Body of pancreas (tissue), 4 donors: ENCODE measurements around the gene SEC22B. TPM values are rescaled to one million over a fixed set of nuclear protein-coding genes. Genes with fewer than 3 reads are reported as not detected.
"Not testable (repeated sequence)": the region's sequence is repeated elsewhere in the genome, so short reads cannot be mapped to it uniquely, and the experiment has no call there.

Source experiments
- ATAC-seq: fragments of 150-250 bp; one replicate; pipeline ENCODE4 v1.9.1; 2016
- DNase-seq, 4 donors: peaks; one replicate each; pipeline ENCODE4 v3.0.0-alpha.2; 2019
- H3K27ac ChIP-seq, 4 donors: fragments of 200-600 bp; sonication (generic); 1 replicate in 3 of 4; 2 replicates in 1 of 4; pipeline versions ENCODE4 v1.5.1 to v1.6.1; 2016 to 2019; ENCODE audit warnings: mild to moderate bottlenecking in 1 of 4, mixed read lengths in 1 of 4, moderate library complexity in 1 of 4
- H3K27me3 ChIP-seq, 2 donors: fragments of 200-600 bp; sonication (generic); one replicate each; pipeline ENCODE4 v1.6.0; 2016; ENCODE audit warnings: mild to moderate bottlenecking in 1 of 2
- H3K36me3 ChIP-seq, 2 donors: fragments of 200-600 bp; sonication (generic); replicated peaks in 1 of 2; 2 replicates each; pipeline ENCODE4 v1.5.1; 2016; ENCODE audit warnings: low read depth in 2 of 2; ENCODE audit not compliant: insufficient read depth in 1 of 2
- H3K4me1 ChIP-seq: fragments of 200-600 bp; sonication (generic); one replicate; pipeline ENCODE4 v1.6.0; 2016
- H3K4me3 ChIP-seq, 2 donors: fragments of 200-600 bp; sonication (generic); 1 replicate in 1 of 2; 2 replicates in 1 of 2; pipeline ENCODE4 v1.5.1; 2016 to 2019
- H3K9me3 ChIP-seq, 3 donors: fragments of 200-600 bp; sonication (generic); 1 replicate in 2 of 3; 2 replicates in 1 of 3; pipeline ENCODE4 v1.5.1; 2016
- POLR2A ChIP-seq, 3 donors: fragments of 450-650 bp; IDR thresholded peaks; one replicate each; pipeline ENCODE4 v1.6.1; 2016; ENCODE audit warnings: antibody characterized with exemption in 3 of 3, mild to moderate bottlenecking in 2 of 3
- WGBS, 2 donors: methylation state at CpG; one replicate each; pipeline ENCODE4 v1.1.5; 2017; 5-methylcytosine and 5-hydroxymethylcytosine counted together
- intact Hi-C: fragments of 100-400 bp; cut with DNase I; formaldehyde crosslinking; loops from one replicate; pipeline ENCODE4 v1.15.1; 2023
- total RNA-seq, 2 donors: library from RNA; depleted of rRNA; stranded (reverse); fragments of >200 nt; gene quantifications; one replicate each; pipeline ENCODE4 v1.1.0, GENCODE V29; 2016
- TF ChIP-seq, protein P1 (sequence below), 7 experiments: fragments of 450-650 bp in 4 of 7; fragments of 200-600 bp in 3 of 7; sonication (generic) in 3 of 7; IDR thresholded peaks; one replicate each; pipeline ENCODE4 v1.5.1; 2016 to 2019; ENCODE audit warnings: antibody characterized with exemption in 7 of 7

The SEC22B gene
- total RNA-seq, 2 donors from 2014 or later = 20.8 to 32.2 TPM

- 24 to 31% methylated on average over 6 of the region's 6 CpGs for WGBS, 2 donors
- Histone ChIP-seq H3K27me3 (no peaks in the 10 kb centered on the region), H3K36me3 (no peaks in the 10 kb centered on the region), H3K4me1 (peaks cover 7% of the 10 kb centered on the region), H3K4me3 (no peak overlapping the region), H3K9me3 (no peaks in the 10 kb centered on the region), H3K27ac (peak overlapping the region; percentile 35 to 78 (median 46))
- no peak for DNase-seq
- no peak for ATAC-seq
- no peak for TF ChIP-seq POLR2A (IDR thresholded peaks at IDR 0.05)
- TF ChIP-seq, protein P1, sequence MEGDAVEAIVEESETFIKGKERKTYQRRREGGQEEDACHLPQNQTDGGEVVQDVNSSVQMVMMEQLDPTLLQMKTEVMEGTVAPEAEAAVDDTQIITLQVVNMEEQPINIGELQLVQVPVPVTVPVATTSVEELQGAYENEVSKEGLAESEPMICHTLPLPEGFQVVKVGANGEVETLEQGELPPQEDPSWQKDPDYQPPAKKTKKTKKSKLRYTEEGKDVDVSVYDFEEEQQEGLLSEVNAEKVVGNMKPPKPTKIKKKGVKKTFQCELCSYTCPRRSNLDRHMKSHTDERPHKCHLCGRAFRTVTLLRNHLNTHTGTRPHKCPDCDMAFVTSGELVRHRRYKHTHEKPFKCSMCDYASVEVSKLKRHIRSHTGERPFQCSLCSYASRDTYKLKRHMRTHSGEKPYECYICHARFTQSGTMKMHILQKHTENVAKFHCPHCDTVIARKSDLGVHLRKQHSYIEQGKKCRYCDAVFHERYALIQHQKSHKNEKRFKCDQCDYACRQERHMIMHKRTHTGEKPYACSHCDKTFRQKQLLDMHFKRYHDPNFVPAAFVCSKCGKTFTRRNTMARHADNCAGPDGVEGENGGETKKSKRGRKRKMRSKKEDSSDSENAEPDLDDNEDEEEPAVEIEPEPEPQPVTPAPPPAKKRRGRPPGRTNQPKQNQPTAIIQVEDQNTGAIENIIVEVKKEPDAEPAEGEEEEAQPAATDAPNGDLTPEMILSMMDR (IDR thresholded peaks at IDR 0.05) = no peak
- intact Hi-C loops = no loop called here
These were observed 2.8 kb upstream of the SEC22B start for GRCh38 chr1:120178799-120179756.

GRCh38 chr1:120178058-120178457 lies 1.7 kb upstream of the SEC22B start:
- intact Hi-C loops, H3K9me3 ChIP-seq, H3K36me3 ChIP-seq, H3K4me3 ChIP-seq, ATAC-seq, H3K27me3 ChIP-seq, DNase-seq, H3K4me1 ChIP-seq, H3K27ac ChIP-seq: not testable (repeated sequence)
- WGBS, 2 donors = 95 to 98% methylated on average over 2 of the region's 2 CpGs

GRCh38 chr1:120175688-120176087 lies 632 bp downstream of the SEC22B start:
- ATAC-seq = peak; percentile 26
- intact Hi-C loops, H3K4me1 ChIP-seq, DNase-seq, H3K9me3 ChIP-seq, H3K27me3 ChIP-seq, H3K36me3 ChIP-seq: not testable (repeated sequence)
- WGBS, 2 donors = 1 to 5% methylated on average over 7 of the region's 7 CpGs
- Histone ChIP-seq H3K4me3 (peak overlapping the region; percentile 47 to 97), H3K27ac (peak overlapping the region; percentile 89 to 94 (median 90))

DNA sequence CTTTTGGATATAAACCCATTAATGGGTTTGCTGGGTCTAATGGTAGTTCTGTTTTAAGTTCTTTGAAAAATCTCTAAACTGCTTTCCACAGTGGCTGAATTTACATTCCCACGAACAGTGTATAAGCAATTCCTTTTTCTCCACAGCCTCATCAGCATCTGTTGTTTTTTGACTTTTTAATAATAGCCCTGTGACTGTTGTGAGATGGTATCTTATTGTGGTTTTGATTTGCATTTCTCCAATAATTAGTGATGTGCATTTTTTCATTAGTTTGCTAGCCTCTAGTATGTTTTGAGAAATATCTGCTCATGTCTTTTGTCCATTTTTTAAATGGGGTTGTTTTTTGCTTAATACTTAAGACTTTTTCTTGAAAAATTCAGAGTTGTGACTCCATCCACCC lies 11.6 kb downstream of the SEC22B start:
- ATAC-seq, DNase-seq, H3K4me3 ChIP-seq, H3K27ac ChIP-seq, H3K9me3 ChIP-seq, H3K36me3 ChIP-seq, H3K27me3 ChIP-seq, intact Hi-C loops, H3K4me1 ChIP-seq: not testable (repeated sequence)
- WGBS, 2 donors = 100% methylated on average over 1 of the region's 1 CpG

GRCh38 chr1:120162015-120162414 lies 14.3 kb downstream of the SEC22B start:
- DNase-seq, intact Hi-C loops, H3K27me3 ChIP-seq, H3K4me1 ChIP-seq, H3K36me3 ChIP-seq, H3K4me3 ChIP-seq, ATAC-seq, H3K27ac ChIP-seq, H3K9me3 ChIP-seq: not testable (repeated sequence)
- WGBS, 2 donors = 86% methylated on average over 1 of the region's 2 CpGs; no CpG with 5 or more reads in 1 of the 2 donors

GRCh38 chr1:120158495-120158894 lies 17.8 kb downstream of the SEC22B start:
- H3K9me3 ChIP-seq, H3K36me3 ChIP-seq, H3K4me3 ChIP-seq, H3K27me3 ChIP-seq, H3K27ac ChIP-seq, ATAC-seq, DNase-seq, H3K4me1 ChIP-seq, intact Hi-C loops: not testable (repeated sequence)
- WGBS, 2 donors = no CpG with 5 or more reads among the region's 1 CpG

GRCh38 chr1:120158086-120158485 lies 18.2 kb downstream of the SEC22B start:
- H3K4me3 ChIP-seq, H3K9me3 ChIP-seq, H3K27ac ChIP-seq, intact Hi-C loops, DNase-seq, H3K27me3 ChIP-seq, H3K4me1 ChIP-seq, H3K36me3 ChIP-seq: not testable (repeated sequence)
- ATAC-seq = peak; percentile 70
- WGBS, 2 donors = 60% methylated on average over 2 of the region's 4 CpGs; no CpG with 5 or more reads in 1 of the 2 donors

DNA sequence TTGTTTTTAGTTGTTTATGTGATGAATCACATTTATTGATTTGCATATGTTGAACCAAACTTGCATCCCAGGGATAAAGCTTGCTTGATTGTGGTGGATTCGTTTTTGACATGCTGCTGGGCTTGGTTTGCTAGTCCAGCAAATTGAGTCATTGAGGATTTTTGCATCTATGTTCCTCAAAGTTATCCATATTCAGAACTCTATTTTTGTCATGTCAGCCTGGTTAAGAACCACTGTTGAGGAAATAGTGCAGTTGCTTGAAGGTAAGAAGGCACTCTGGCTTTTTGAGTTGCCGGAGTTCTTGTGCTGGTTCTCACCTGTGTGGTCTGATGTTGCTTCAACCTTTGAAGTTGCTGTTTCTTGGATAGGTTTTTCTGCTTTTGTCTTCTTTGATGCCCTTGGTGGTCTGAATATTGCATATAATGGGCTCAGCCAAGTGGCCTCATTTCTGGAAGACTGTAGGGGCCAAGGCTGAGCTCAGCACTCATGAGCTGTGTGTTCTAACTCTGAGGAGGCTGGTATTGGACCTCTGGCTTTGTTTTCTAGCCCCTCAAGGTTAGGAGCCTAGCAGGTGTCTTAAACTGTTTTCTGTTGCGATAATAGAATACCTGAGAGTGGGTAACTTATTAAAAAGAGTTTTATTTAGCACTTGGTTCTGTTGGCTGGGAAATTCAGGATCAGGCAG lies 26.0 kb downstream of the SEC22B start:
- H3K27me3 ChIP-seq, H3K9me3 ChIP-seq, DNase-seq, intact Hi-C loops, H3K27ac ChIP-seq, H3K36me3 ChIP-seq, H3K4me1 ChIP-seq, ATAC-seq, H3K4me3 ChIP-seq: not testable (repeated sequence)
- WGBS, 2 donors = 88 to 100% methylated on average over 1 of the region's 3 CpGs
